Putamen (tissue), 1 donor: ENCODE results near the gene TXNDC11.
A peak's percentile ranks its signal among the peaks of the same experiment; 100 is the strongest.

Experiments used
- DNase-seq: peaks from one replicate; pipeline ENCODE4 v3.0.0-alpha.2; 2016; ENCODE audit warnings: low spot score

The TXNDC11 gene

GRCh38 chr16:11674001-11674817, 68.4 kb downstream of the TXNDC11 start:
- DNase-seq, result no peak

DNA sequence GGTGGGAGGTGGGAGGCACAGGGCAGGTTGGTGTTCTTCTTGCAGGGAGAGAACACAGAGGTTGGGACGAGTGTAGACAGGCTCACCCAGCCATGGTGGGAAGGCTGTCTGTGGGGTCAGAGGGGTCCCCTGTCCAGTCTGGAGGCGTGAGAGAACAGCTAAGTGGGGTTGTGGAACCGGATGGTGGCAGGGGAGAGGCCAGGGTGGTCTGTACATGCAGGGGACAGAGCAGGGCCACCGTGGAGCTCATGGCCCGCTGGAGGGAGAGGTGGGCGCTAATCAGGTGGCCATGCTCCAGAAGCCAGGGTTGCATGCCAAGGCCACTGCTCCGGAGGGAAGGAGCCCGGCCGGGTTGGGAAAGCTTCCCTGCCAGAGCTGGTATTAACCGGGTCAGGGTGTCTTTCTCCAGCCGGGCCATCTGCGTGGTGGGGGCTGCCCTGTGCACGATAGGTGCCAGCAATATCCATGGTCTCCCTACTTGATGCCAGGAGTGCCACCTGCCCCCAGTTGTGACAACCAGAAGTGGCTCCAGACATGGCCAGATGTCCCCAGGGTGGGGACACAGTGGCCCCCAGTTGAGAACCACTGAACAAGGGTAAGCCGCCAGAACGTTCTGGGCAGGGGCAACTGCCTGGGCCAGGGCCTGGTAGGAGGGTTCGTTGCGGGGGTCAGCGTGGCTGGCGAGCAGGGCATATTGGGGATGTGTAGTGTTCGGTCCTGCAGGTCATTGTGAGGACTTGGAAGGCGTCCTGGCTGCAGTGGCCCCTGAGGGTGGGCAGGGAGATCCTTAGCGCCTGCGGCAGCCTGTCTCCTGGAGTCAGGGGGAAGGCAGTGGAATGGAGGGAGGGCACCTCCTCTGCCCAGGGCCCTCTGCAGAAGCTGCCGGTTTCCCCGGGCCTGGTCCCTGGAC, 69.3 kb downstream of the TXNDC11 start:
- no peak for DNase-seq

DNA sequence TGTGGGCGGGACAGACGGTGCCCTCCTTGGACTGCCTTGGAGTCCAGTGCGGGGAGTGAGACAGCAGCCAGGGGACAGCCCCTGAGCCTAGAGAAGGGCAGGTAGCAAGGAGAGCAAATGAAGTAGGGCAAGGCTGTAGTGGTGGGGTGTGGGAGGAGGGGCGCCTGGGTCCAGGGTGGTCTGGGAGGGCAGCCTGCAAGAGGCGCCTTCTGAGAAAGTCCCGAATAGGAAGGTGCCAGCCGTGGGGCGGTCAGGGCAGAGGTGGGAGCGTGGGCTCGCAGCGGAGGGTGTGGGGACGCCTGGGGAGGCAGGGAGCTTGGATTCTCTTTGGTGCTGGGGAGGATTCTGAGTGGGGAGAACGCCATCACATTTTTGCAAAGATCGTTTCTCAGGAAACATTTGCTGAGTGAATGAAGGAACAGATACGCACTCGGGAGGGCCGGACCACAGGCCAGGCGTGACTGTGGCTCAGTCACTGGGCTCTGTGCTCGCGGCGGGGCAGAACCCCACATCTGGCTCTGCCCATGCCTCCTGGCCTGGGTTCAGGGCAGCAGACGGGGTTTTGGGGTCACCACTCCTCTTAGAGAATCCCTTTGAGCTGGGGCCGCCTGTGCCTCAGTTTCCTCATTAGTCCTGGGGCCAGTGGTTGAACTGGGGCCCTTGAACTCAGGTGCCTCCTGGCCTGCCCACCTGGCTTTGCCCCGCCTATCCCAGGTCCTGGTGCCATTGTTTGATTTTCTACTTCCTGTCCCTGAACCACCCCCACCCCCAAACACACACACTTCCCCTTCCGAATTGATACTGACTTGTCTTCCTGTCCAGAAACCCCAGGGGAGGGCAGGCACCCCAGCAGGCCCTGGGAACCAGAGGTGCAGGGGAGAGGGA, 70.2 kb downstream of the TXNDC11 start:
- DNase-seq, result no peak

- no peak for DNase-seq
Measured at GRCh38 chr16:11671676-11672075, 71.0 kb downstream of the TXNDC11 start.

DNA sequence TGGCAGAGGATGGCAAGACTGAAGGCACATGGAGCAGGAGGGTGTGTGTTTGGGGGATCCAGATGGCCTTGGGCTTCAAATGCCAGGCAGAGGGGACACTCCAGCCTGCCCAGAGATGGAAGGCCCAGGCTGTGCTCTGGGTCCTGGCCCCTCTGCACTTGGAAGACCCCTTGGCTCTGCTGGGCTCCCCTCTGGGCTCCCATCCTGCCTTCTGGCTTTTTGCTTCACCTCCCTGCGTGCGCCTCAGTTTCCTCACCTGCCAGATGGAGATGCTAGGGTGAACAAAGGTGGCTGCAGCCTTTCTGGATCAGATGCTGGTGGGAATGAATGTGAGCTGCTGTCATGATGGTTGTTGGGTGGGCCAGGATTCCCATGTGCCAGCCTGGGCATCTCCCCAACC, 71.4 kb downstream of the TXNDC11 start:
- no peak for DNase-seq

DNA sequence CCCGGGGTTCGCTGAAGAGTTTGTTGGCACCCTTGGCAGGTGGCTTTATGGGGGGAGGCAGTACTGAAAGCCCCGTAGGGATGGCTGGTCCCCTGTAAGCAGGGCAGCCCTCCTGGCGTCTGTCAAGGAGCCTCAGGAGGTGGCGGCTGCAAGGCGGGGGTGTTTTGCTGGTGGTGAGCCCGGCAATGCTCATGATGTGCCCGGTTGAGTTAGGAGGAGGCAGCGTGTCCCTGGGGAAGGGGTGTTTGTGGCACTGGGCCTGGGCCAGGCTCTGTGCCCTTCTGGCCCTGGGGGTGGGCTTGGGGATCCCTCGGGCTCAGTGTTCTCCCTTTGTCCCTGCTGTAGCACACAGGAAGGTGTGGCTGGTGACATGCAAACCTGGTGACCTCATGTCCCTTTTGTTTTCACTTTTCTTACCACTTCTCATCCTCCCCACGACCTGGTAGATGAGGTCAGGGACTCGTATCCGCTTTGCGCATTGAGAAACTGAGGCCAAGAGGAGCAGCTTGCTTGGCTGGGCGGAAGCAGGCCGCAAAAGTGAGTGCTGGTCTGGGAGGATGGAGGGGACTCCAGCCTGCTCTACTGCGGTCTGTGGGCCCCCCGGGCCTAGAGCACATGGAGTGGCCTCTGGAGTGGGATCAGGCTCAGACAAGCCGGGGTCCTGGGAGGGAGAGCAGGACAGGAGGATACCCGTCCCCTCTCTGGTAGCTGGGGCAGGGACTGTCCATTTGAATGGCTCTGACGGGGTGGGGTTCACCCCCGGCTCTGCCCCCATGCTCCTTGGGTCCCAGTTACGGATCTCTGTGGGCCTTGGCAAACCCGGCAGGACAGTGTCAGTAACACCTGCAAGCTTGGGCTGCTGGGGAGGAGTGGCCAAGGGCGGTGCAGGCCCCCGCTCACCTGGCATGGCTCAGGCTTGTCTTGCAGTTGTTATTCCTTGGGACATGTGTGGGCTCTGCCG, 72.2 kb downstream of the TXNDC11 start:
- no peak for DNase-seq

DNA sequence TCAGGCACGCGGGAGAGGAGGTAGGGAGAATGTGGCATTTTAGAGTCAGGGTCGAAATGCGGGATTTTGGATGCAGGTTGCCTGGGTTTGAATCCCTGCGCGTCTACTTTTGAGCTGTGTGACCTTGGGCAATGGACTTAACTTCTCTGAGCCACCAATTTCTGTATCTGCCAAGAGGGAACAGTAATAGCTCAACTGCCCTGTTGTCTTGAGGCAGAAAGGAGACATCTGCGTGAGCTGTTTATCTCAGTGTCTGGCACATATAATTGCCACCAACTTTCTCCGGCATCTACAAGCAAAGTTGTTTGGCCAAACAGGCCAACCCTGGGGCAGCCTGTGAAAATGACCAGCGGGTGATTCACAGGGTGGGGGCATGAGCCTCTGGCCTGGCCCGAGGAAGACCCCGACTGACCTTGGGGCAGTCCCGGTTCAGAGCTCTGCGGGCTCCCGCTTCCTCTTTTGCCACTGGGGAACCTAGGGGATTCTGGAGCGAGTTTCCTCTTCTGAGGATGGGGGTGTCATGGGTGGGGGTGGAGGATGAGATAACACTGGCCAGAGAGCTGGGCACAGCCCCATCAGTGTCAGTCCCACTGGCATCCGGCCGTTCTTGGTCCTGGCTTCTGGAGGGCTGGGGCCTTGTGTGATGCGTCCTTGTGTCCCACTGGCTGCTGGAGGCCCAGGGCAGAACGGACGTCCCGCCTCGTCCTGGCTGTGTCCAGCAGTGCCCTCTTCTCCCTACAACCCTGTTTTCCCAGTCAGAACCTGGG, 73.1 kb downstream of the TXNDC11 start:
- no peak for DNase-seq

DNA sequence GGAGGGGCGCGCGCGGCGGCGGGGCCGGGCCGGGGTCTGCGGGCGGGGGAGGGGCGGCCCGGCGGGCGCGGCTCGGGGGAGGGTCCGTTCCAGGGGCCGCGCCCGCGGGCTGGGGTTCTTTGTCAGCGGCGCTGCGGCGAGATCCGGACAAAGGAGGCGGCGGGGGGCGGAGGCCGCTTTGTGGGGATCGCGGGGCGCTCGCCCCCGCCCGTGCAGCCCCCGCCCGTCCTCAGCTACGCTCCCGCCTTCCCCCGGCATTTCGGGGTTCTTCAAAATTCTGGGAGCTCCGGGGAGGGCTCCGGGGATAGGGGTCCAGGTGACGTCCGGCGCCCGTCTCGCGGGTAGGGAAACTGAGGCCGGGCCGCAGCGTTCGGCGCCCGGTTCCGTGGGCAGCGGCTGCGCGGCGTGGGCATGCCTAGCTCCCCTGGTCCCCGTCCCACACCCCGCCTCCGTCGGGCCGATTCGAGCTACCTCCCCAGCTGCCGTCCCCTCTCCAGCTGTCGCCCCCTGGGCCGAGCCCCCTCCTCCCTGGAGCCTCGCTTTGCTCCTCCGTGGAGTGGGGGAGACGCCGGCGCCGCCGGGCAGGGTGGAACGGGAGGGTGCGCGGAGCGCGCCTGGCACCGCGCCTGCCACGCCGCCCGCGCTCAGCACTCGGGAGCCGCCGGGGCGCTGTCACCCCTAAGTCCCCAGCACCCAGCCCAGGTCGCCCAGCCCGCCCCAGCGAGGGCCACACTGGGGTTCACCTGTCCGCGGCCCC, 73.9 kb downstream of the TXNDC11 start:
- DNase-seq, result no peak

- DNase-seq, result peak; percentile 92
Measured at GRCh38 chr16:11667824-11668622, 74.6 kb downstream of the TXNDC11 start, which contains the start of gene SNN. TSS of gene SNN (plus strand) at chr16:11668455. CDS start at chr16:11676060, 7,605 bp downstream.

GRCh38 chr16:11667221-11667823, 75.3 kb downstream of the TXNDC11 start:
- no peak for DNase-seq

DNA sequence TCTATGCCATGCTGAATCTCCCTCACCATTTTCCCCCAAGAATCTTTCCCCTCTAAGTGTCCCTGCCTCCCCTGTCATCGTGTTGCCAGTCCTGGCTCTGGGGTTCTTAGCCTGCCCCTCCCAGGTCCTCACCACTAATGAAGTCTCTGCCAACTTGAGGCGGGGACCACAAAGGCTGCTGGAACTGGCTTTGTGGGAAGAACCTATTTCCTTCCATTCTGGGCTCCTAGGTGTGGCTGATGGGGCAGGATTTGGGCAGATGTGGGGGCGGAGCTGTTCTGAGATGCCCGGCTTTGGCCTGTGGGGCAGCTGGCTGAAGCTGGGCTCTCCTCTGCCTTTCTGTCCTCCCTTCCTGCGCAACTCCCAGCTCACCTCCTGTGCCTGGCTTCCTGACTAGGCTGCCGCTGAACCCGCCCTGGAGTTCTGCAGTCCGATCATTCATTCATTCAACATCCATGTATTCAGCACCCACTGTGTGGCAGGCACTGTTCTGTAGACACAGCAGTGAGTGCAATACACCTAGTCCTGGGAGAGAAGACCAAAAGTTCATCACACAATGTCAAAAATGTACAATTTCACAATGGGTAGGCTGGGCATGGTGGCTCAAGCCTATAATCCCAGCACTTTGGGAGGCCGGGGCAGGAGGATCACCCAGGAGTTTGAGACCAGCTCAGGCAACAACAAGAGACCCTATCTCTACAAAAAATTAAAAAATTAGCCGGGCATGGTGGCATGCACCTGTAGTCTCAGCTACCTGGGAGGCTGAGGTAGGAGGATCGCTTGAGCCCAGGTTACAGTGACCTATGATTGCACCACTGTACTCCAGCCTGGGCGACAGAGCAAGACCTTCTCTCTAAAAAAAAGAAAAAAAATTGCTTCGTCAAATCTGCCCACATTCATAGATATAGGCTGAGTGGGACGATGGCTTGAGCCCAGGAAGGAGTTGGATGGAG, 76.3 kb downstream of the TXNDC11 start:
- no peak for DNase-seq

- DNase-seq, result no peak
Measured at GRCh38 chr16:11665071-11665491, 77.6 kb downstream of the TXNDC11 start.

GRCh38 chr16:11662582-11662981, 80.1 kb downstream of the TXNDC11 start:
- no peak for DNase-seq

GRCh38 chr16:11660565-11660964, 82.1 kb downstream of the TXNDC11 start:
- no peak for DNase-seq

DNA sequence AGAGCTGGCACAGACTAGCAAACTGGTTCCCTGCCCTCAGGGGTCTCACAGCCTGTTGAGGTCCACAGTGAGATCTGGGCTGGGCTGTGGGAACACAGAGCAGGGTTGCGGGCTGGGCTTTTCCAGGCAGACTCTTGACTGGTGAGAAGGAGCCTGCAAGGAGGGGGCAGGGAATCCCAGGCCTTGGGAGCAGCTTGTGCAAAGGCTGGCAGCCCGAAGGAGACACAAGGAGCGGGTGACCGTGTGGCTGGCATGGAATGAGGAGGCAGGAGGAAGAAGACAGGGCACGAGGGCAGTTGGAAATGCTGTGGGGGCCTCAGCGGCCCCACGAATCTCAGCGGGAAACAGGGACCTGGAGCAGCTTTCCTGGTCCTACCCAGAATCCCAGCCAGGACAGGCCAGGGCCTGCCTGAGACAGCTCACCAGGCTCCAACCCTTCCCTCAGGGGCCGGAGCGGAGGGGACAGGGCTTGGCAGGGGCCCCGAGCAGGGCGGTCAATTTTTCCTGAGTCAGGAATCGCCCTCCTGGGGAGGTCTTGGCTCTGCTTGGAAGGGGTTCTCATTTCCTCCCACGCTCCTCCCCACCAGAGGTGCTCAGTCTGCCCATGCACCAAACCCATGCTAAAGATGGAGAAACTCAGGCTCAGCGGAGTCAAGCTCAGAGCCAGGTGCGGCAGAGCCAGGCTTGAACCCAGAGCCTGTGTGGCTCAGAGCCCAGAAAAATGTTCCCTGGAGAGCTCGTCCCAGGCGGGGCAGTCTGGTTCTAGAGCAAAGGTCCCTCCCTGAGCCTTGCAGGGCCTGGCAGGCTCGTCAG, 83.6 kb downstream of the TXNDC11 start:
- DNase-seq, result no peak

DNA sequence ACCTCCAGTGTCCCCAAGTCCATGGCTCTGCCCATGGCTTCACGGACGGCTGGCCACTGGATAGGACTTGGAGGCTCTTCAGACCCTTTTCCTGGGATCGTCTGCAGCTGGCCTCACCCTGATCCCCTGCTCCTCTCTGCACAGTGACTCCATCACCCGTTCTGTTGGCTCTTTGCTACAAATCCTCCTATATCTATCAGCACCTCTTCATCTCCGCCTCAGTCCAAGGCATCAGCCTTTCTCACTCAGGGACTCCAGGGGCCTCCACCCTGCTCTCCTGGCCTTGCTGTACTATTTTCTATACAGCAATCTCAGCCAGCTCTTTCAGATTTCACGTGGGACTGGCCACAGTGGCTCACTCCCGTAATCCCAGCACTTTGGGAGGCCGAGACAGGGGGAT, 85.1 kb downstream of the TXNDC11 start:
- DNase-seq, result no peak
